ACC112 (cell line): ENCODE measurements around the gene IL23R.

Experiments used
- H2AFZ ChIP-seq: fragments of 200-600 bp; sonication (generic); one replicate; pipeline ENCODE4 v1.6.0; 2017; ENCODE audit warnings: antibody characterized with exemption, low read length; ENCODE audit not compliant: unreplicated experiment
- H3K27ac ChIP-seq: fragments of 200-600 bp; sonication (generic); 2 replicates; pipeline ENCODE4 v1.5.1; 2014; ENCODE audit warnings: low read depth, mild to moderate bottlenecking, antibody characterized with exemption, low read length, moderate library complexity
- H3K27me3 ChIP-seq: fragments of 200-600 bp; sonication (generic); 2 replicates; pipeline ENCODE4 v1.6.1; 2014; ENCODE audit warnings: mild to moderate bottlenecking, antibody characterized with exemption, low read length, moderate library complexity, mixed read lengths; ENCODE audit not compliant: insufficient read depth
- H3K36me3 ChIP-seq: fragments of 200-600 bp; sonication (generic); 2 replicates; pipeline ENCODE4 v1.6.1; 2016; ENCODE audit warnings: mild to moderate bottlenecking, antibody characterized with exemption, low read length, moderate library complexity, mixed read lengths; ENCODE audit not compliant: insufficient read depth
- H3K4me1 ChIP-seq: fragments of 200-600 bp; sonication (generic); one replicate; pipeline ENCODE4 v1.6.1; 2016; ENCODE audit warnings: low read length, mixed read lengths; ENCODE audit not compliant: insufficient read depth, unreplicated experiment, control insufficient read depth
- H3K4me3 ChIP-seq: fragments of 200-600 bp; sonication (generic); 2 replicates; pipeline ENCODE4 v1.5.1; 2014; ENCODE audit warnings: mild to moderate bottlenecking, low read depth, low read length
- H3K79me2 ChIP-seq: fragments of 200-600 bp; sonication (generic); one replicate; pipeline ENCODE4 v1.6.0; 2016; ENCODE audit warnings: low read length; ENCODE audit not compliant: control insufficient read depth, unreplicated experiment, insufficient read depth

IL23R gene

GRCh38 chr1:67171978-67172377 lies 5.7 kb downstream of the IL23R start:
- no peak overlapping the region for H2AFZ ChIP-seq
- no peak overlapping the region for H3K4me3 ChIP-seq
- no peaks in the 10 kb centered on the region for H3K36me3 ChIP-seq
- H3K4me1 ChIP-seq = no peaks in the 10 kb centered on the region
- no peak overlapping the region for H3K27ac ChIP-seq
- no peaks in the 10 kb centered on the region for H3K79me2 ChIP-seq
- H3K27me3 ChIP-seq = no peaks in the 10 kb centered on the region; the same call in 1 of the 2 replicates

- no peak overlapping the region for H3K27ac ChIP-seq
- H3K79me2 ChIP-seq = no peaks in the 10 kb centered on the region
- no peaks in the 10 kb centered on the region for H3K4me1 ChIP-seq
- H3K4me3 ChIP-seq = no peak overlapping the region
- H2AFZ ChIP-seq = no peak overlapping the region
- H3K27me3 ChIP-seq = no peaks in the 10 kb centered on the region
- no peaks in the 10 kb centered on the region for H3K36me3 ChIP-seq
Observed at GRCh38 chr1:67173988-67174387, 7.7 kb downstream of the IL23R start.

GRCh38 chr1:67174716-67175284 lies 8.5 kb downstream of the IL23R start:
- Histone ChIP-seq H3K27me3 (no peaks in the 10 kb centered on the region), H3K4me1 (no peaks in the 10 kb centered on the region), H3K27ac (no peak overlapping the region), H2AFZ (no peak overlapping the region), H3K36me3 (no peaks in the 10 kb centered on the region), H3K79me2 (no peaks in the 10 kb centered on the region), H3K4me3 (no peak overlapping the region)

- no peak overlapping the region for H2AFZ ChIP-seq
Observed at GRCh38 chr1:67175530-67176087, 9.4 kb downstream of the IL23R start.

GRCh38 chr1:67184838-67185421 lies 18.7 kb downstream of the IL23R start:
- H3K27ac ChIP-seq = no peak overlapping the region
- no peak overlapping the region for H2AFZ ChIP-seq
- no peaks in the 10 kb centered on the region; the same call in 1 of the 2 replicates for H3K27me3 ChIP-seq
- H3K79me2 ChIP-seq = no peaks in the 10 kb centered on the region
- no peak overlapping the region for H3K4me3 ChIP-seq
- no peaks in the 10 kb centered on the region for H3K4me1 ChIP-seq
- no peaks in the 10 kb centered on the region for H3K36me3 ChIP-seq

More at GRCh38 chr1:67175530-67176087, 9.4 kb downstream of the IL23R start:
- H3K79me2 ChIP-seq = no peaks in the 10 kb centered on the region
- no peak overlapping the region for H3K4me3 ChIP-seq
- no peaks in the 10 kb centered on the region for H3K27me3 ChIP-seq
- no peaks in the 10 kb centered on the region for H3K36me3 ChIP-seq
- H3K4me1 ChIP-seq = no peaks in the 10 kb centered on the region
- H3K27ac ChIP-seq = no peak overlapping the region

GRCh38 chr1:67188137-67188536 lies 21.9 kb downstream of the IL23R start:
- Histone ChIP-seq H2AFZ (no peak overlapping the region), H3K79me2 (no peaks in the 10 kb centered on the region), H3K27me3 (no peaks in the 10 kb centered on the region), H3K27ac (no peak overlapping the region), H3K4me3 (no peak overlapping the region), H3K36me3 (no peaks in the 10 kb centered on the region), H3K4me1 (peaks cover 14% of the 10 kb centered on the region)

GRCh38 chr1:67189953-67190352 lies 23.7 kb downstream of the IL23R start:
- no peaks in the 10 kb centered on the region for H3K27me3 ChIP-seq
- no peak overlapping the region for H3K27ac ChIP-seq
- H3K36me3 ChIP-seq = no peaks in the 10 kb centered on the region
- no peak overlapping the region for H3K4me3 ChIP-seq
- peak overlapping the region; percentile 35 for H2AFZ ChIP-seq
- H3K79me2 ChIP-seq = no peaks in the 10 kb centered on the region
- H3K4me1 ChIP-seq = peaks cover 14% of the 10 kb centered on the region

GRCh38 chr1:67190410-67190809 lies 24.2 kb downstream of the IL23R start:
- H3K27ac ChIP-seq = peak overlapping the region; percentile 30; the same call in 1 of the 2 replicates
- no peaks in the 10 kb centered on the region for H3K36me3 ChIP-seq
- H3K79me2 ChIP-seq = no peaks in the 10 kb centered on the region
- H2AFZ ChIP-seq = peak overlapping the region; percentile 35
- H3K4me1 ChIP-seq = peaks cover 14% of the 10 kb centered on the region
- H3K4me3 ChIP-seq = no peak overlapping the region
- no peaks in the 10 kb centered on the region for H3K27me3 ChIP-seq

- Histone ChIP-seq H3K79me2 (no peaks in the 10 kb centered on the region), H3K27ac (peak overlapping the region; percentile 30; the same call in 1 of the 2 replicates), H2AFZ (no peak overlapping the region), H3K4me1 (peaks cover 14% of the 10 kb centered on the region), H3K36me3 (no peaks in the 10 kb centered on the region), H3K27me3 (no peaks in the 10 kb centered on the region), H3K4me3 (no peak overlapping the region)
Observed at GRCh38 chr1:67190942-67191341, 24.7 kb downstream of the IL23R start.

GRCh38 chr1:67191668-67192520 lies 25.6 kb downstream of the IL23R start:
- Histone ChIP-seq H3K79me2 (no peaks in the 10 kb centered on the region), H2AFZ (peak overlapping the region; percentile 29), H3K36me3 (no peaks in the 10 kb centered on the region), H3K27me3 (no peaks in the 10 kb centered on the region), H3K4me3 (no peak overlapping the region), H3K27ac (no peak overlapping the region; the same call in 1 of the 2 replicates), H3K4me1 (peaks cover 14% of the 10 kb centered on the region)
